K562 (cell line): ENCODE measurements around the gene SH3GL3. TPM values are rescaled to one million over a fixed set of nuclear protein-coding genes. Genes with fewer than 3 reads are reported as not detected.

Experiments used
- ATAC-seq: fragments of 200-7000 bp; cut with Tn5 transposase; 3 replicates; pipeline ENCODE4 v1.9.1; 2020; ENCODE audit warnings: moderate library complexity
- BruUV-seq: library from RNA; stranded (reverse); fragments of 400-500 nt; replicated peaks from 2 replicates; lab custom pipeline; 2021; lab: Mats Ljungman, UMichigan
- CTCF ChIA-PET: fragments of 300-600 bp; formaldehyde crosslinking; extraction: SDS; loops from one replicate; lab custom pipeline; 2021; ENCODE audit warnings: low intra/inter-chr PET ratio; lab: Yijun Ruan, JAX
- POLR2A ChIA-PET: fragments of 300-600, 350-650 bp; sonication (Branson Sonifier 250); formaldehyde crosslinking; extraction: SDS; loops from one replicate; lab custom pipeline; 2021; ENCODE audit warnings: antibody characterized with exemption, inconsistent platforms; lab: Yijun Ruan, JAX
- DNase-seq, 4 experiments: peaks; one replicate each; pipeline versions ENCODE4 v3.0.0 to v3.0.0-alpha.2; 2011 to 2018; ENCODE audit warnings: low spot score in 3 of 4, mixed read lengths in 3 of 4; ENCODE audit errors: extremely low read depth in 1 of 4
- FAIRE-seq: peaks from 2 replicates; lab custom pipeline; 2011; peaks lifted over from hg19 to GRCh38; lab: Jason Lieb, UNC
- H2AFZ ChIP-seq: 2 replicates; pipeline ENCODE4 v1.6.0; 2011; ENCODE audit warnings: low read depth, low read length, control low read depth, inconsistent platforms
- H3K27ac ChIP-seq: fragments of 200-600 bp; 3 replicates; pipeline ENCODE4 v1.8.0; 2011; ENCODE audit warnings: low read depth, mild to moderate bottlenecking, control low read depth, inconsistent platforms, low read length, moderate library complexity, mixed read lengths; ENCODE audit errors: extremely low read depth
- H3K27me3 ChIP-seq, 2 experiments: fragments of 300-600 bp in 1 of 2; 2 replicates in 1 of 2; 3 replicates in 1 of 2; pipeline versions ENCODE4 v1.6.0 to v1.8.0; 2011; ENCODE audit warnings: inconsistent platforms in 2 of 2, low read length in 2 of 2, mild to moderate bottlenecking in 1 of 2, mixed read lengths in 1 of 2, moderate library complexity in 1 of 2; ENCODE audit not compliant: control insufficient read depth in 2 of 2, insufficient read depth in 2 of 2
- H3K36me3 ChIP-seq: fragments of 300-600 bp; 3 replicates; pipeline ENCODE4 v1.8.0; 2011; ENCODE audit warnings: mild to moderate bottlenecking, low read length, inconsistent platforms; ENCODE audit not compliant: control insufficient read depth, insufficient read depth
- H3K4me1 ChIP-seq, 2 experiments: fragments of 200-600 bp in 1 of 2; replicated peaks in 1 of 2; 2 replicates in 1 of 2; 3 replicates in 1 of 2; pipeline versions ENCODE4 v1.5.1 to v1.8.0; 2011; ENCODE audit warnings: inconsistent platforms in 2 of 2, low read length in 2 of 2, mild to moderate bottlenecking in 1 of 2, mixed read lengths in 1 of 2, moderate library complexity in 1 of 2; ENCODE audit not compliant: control insufficient read depth in 2 of 2, insufficient read depth in 2 of 2
- H3K4me2 ChIP-seq: 2 replicates; pipeline ENCODE4 v1.6.1; 2011; ENCODE audit warnings: low read length, control low read depth, inconsistent platforms, mixed read lengths; ENCODE audit not compliant: insufficient read depth
- H3K4me3 ChIP-seq: fragments of 200-600 bp; sonication (generic), shearing (Covaris generic); 2 replicates; pipeline ENCODE4 v1.5.1; 2016; ENCODE audit warnings: control low read depth, inconsistent platforms
- H3K79me2 ChIP-seq: fragments of 200-600 bp; 3 replicates; pipeline ENCODE4 v1.8.0; 2011; ENCODE audit warnings: low read length, inconsistent platforms; ENCODE audit not compliant: control insufficient read depth, insufficient read depth
- H3K9ac ChIP-seq, 2 experiments: 2 replicates each; pipeline versions ENCODE4 v1.6.0 to v1.6.1; 2011; ENCODE audit warnings: low read depth in 2 of 2, low read length in 2 of 2, control low read depth in 1 of 2, inconsistent platforms in 1 of 2, mild to moderate bottlenecking in 1 of 2, mixed read lengths in 1 of 2; ENCODE audit not compliant: insufficient read depth in 1 of 2
- H3K9me1 ChIP-seq: one replicate; pipeline ENCODE4 v1.6.0; 2011; ENCODE audit warnings: inconsistent platforms, mild to moderate bottlenecking, low read length, moderate library complexity; ENCODE audit not compliant: control insufficient read depth, insufficient read depth
- H3K9me3 ChIP-seq: replicated peaks from 2 replicates; pipeline ENCODE4 v1.5.1; 2011; ENCODE audit warnings: low read depth, low read length, inconsistent platforms; ENCODE audit not compliant: control insufficient read depth, insufficient read depth
- H4K20me1 ChIP-seq: replicated peaks from 2 replicates; pipeline ENCODE4 v1.6.1; 2011; ENCODE audit warnings: low read length, inconsistent platforms, mixed read lengths; ENCODE audit not compliant: control insufficient read depth, insufficient read depth
- C11orf30 ChIP-seq: fragments of 450-650 bp; IDR thresholded peaks from 2 replicates; pipeline ENCODE4 v1.6.1; 2016; ENCODE audit warnings: low read depth, mild to moderate bottlenecking
- CBFA2T3 ChIP-seq: fragments of 450-650 bp; IDR thresholded peaks from 2 replicates; pipeline ENCODE4 v1.6.1; 2017
- ETV1 ChIP-seq: fragments of 450-650 bp; conservative IDR thresholded peaks from 2 replicates; pipeline ENCODE4 v1.6.1; 2016; ENCODE audit warnings: missing genetic modification characterization, control low read depth, low read depth, missing compliant biosample characterization
- FOXK2 ChIP-seq, 2 experiments: fragments of 450-650 bp; IDR thresholded peaks in 1 of 2; conservative IDR thresholded peaks in 1 of 2; 2 replicates each; pipeline ENCODE4 v1.6.1; 2016; ENCODE audit warnings: low read depth in 2 of 2, mild to moderate bottlenecking in 1 of 2
- FOXP1 ChIP-seq: sonication (generic); formaldehyde crosslinking; IDR thresholded peaks from 2 replicates; pipeline ENCODE4 v1.8.0; 2022; ENCODE audit warnings: mild to moderate bottlenecking, missing genetic modification reagents
- KAT7 ChIP-seq: sonication (generic); formaldehyde crosslinking; IDR thresholded peaks from 2 replicates; pipeline ENCODE4 v1.8.0; 2022; ENCODE audit warnings: missing genetic modification reagents, mild to moderate bottlenecking, borderline replicate concordance
- NFE2L1 ChIP-seq: fragments of 450-650 bp; IDR thresholded peaks from 2 replicates; pipeline ENCODE4 v1.6.1; 2016; ENCODE audit warnings: missing genetic modification characterization, low read depth, mild to moderate bottlenecking, missing compliant biosample characterization, moderate library complexity, borderline replicate concordance
- RHOXF2B ChIP-seq: fragments of 250-450 bp; sonication (Bioruptor Pico); conservative IDR thresholded peaks from 2 replicates; pipeline ENCODE4 v1.5.1; 2021
- SRF ChIP-seq, 2 experiments: fragments of 250-450, 450-650 bp in 1 of 2; sonication (Bioruptor Pico) in 1 of 2; sonication (generic) in 1 of 2; formaldehyde crosslinking; IDR thresholded peaks; 2 replicates each; pipeline versions ENCODE4 v1.5.0 to v1.5.1; 2020 to 2022; ENCODE audit warnings: mild to moderate bottlenecking in 1 of 2, missing genetic modification reagents in 1 of 2
- TRIM24 ChIP-seq, 2 experiments: fragments of 450-650 bp; IDR thresholded peaks; 2 replicates each; pipeline ENCODE4 v1.6.1; 2016
- ZBTB1 ChIP-seq: sonication (generic); formaldehyde crosslinking; IDR thresholded peaks from 2 replicates; pipeline ENCODE4 v1.8.1; 2023; ENCODE audit warnings: missing genetic modification reagents, low read depth, mild to moderate bottlenecking, borderline replicate concordance
- ZBTB7A ChIP-seq: IDR thresholded peaks from 2 replicates; pipeline ENCODE4 v1.6.1; 2011; ENCODE audit warnings: low read depth, mild to moderate bottlenecking, low read length, moderate library complexity, borderline replicate concordance; ENCODE audit not compliant: control insufficient read depth
- ZC3H8 ChIP-seq: fragments of 450-650 bp; IDR thresholded peaks from 2 replicates; pipeline ENCODE4 v1.6.1; 2017
- ZNF274 ChIP-seq: IDR thresholded peaks from 2 replicates; pipeline ENCODE4 v1.6.1; 2011; ENCODE audit warnings: low read depth, mild to moderate bottlenecking, low read length, moderate library complexity, borderline replicate concordance
- ZNF316 ChIP-seq: fragments of 450-650 bp; IDR thresholded peaks from 2 replicates; pipeline ENCODE4 v1.6.1; 2016
- ZNF324 ChIP-seq: fragments of 250-450 bp; sonication (Bioruptor Pico); IDR thresholded peaks from 2 replicates; pipeline ENCODE4 v1.4.0; 2020; ENCODE audit warnings: mild to moderate bottlenecking
- ZNF41 ChIP-seq: fragments of 250-450 bp; sonication (Bioruptor Pico); conservative IDR thresholded peaks from 2 replicates; pipeline ENCODE4 v1.4.0; 2020; ENCODE audit warnings: mild to moderate bottlenecking
- ZNF507 ChIP-seq: conservative IDR thresholded peaks from 2 replicates; pipeline ENCODE4 v1.6.1; 2017; ENCODE audit warnings: missing genetic modification characterization, missing compliant biosample characterization
- ZNF695 ChIP-seq: fragments of 450-650 bp; formaldehyde crosslinking; IDR thresholded peaks from 2 replicates; pipeline ENCODE4 v1.4.0; 2020; ENCODE audit warnings: mild to moderate bottlenecking, moderate library complexity
- in situ Hi-C: fragments of 300-500 bp; cut with MboI; formaldehyde crosslinking; loops from 4 replicates; pipeline ENCODE4 v1.15.0; 2018; ENCODE audit warnings: inconsistent platforms, mixed read lengths
- intact Hi-C: fragments of 100-400 bp; cut with micrococcal nuclease; formaldehyde crosslinking; loops from 2 replicates; pipeline ENCODE4 v1.14.2; 2022
- polyA plus RNA-seq, 8 experiments: library from polyadenylated mRNA; depleted of rRNA in 4 of 8; stranded (reverse) in 5 of 8; unstranded in 3 of 8; fragments of >200 nt; fragmentation: Nextera tagmentation in 2 of 8; fragmentation: Illumina TruSeq in 1 of 8; extraction: Ambion mirVana in 2 of 8; extraction: Trizol in 1 of 8; gene quantifications; 2 replicates each; pipeline versions ENCODE4 v1.2.1 to v1.2.3, GENCODE V29; 2011 to 2014; ENCODE audit warnings: inconsistent platforms in 1 of 8, missing spikeins in 1 of 8
- total RNA-seq, 7 experiments: library from RNA; depleted of rRNA in 6 of 7; stranded (reverse); fragments of >200 nt in 6 of 7; fragmentation: Illumina TruSeq in 2 of 7; extraction: Trizol in 2 of 7; gene quantifications; 2 replicates each; pipeline versions ENCODE4 v1.2.1 to v1.2.3, GENCODE V29; 2011 to 2021; ENCODE audit warnings: low replicate concordance in 1 of 7
- TF ChIP-seq, protein P1 (sequence below): fragments of 450-650 bp; IDR thresholded peaks from 2 replicates; pipeline ENCODE4 v1.6.1; 2016; ENCODE audit warnings: borderline replicate concordance
- TF ChIP-seq, protein P2 (sequence below): fragments of 450-650 bp; formaldehyde crosslinking; conservative IDR thresholded peaks from 2 replicates; pipeline ENCODE4 v1.4.0; 2022; ENCODE audit warnings: mild to moderate bottlenecking, missing genetic modification characterization
- TF ChIP-seq, protein P3 (sequence below): fragments of 450-650 bp; formaldehyde crosslinking; IDR thresholded peaks from 2 replicates; pipeline ENCODE4 v1.4.0; 2020; ENCODE audit warnings: mild to moderate bottlenecking

SH3GL3 gene
- total and polyA plus RNA-seq, 9 of the 15 experiments (the other 6 are each of a cell fraction or from before 2014, with no cell fraction given), result 3.9 to 16.0 (median 9.7) TPM

DNA sequence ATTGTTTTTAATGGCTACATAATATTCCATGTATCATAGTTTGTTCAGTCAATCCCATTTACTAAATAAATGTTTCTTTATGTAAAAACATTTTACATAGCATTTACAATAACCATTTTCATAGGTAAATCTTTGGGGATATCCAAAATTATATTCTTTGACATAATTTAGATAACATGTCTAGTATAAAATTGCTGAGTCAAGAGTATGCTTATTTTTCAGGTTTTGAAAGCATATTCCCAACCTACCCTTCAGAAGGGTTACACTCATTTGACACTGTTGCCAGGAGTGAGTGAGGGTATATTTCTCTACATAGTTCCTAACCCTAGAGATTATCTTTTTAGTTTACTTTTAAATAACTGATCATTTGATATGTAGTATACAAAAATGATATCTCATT is 122.2 kb downstream of the SH3GL3 start:
- no peaks in the 10 kb centered on the region for H3K79me2 ChIP-seq
- no peaks in the 10 kb centered on the region for H3K9me3 ChIP-seq
- BruUV-seq, result no TSS peak
- in situ Hi-C loops, result no loop called here
- no peak overlapping the region for H3K9ac ChIP-seq
- intact Hi-C loops, result loop anchor here (10.0 kb wide), 1 partner anchor 455 kb away; no protein-coding TSS in a partner anchor
- no peak overlapping the region for H3K27ac ChIP-seq
- FAIRE-seq, result no peak
- H2AFZ ChIP-seq, result no peak overlapping the region
- H4K20me1 ChIP-seq, result peaks cover 3% of the 10 kb centered on the region; the same call in 1 of the 2 replicates
- no peaks in the 10 kb centered on the region for H3K36me3 ChIP-seq
- no peak overlapping the region for H3K4me2 ChIP-seq
- no peak for ATAC-seq
- H3K4me3 ChIP-seq, result no peak overlapping the region
- ChIA-PET CTCF (interaction anchor here (1.5 kb wide), 1 partner anchor 131 kb away, joined by 4 read pairs; no protein-coding TSS in a partner anchor), POLR2A (no interaction called here)
- DNase-seq, result no peak
- H3K4me1 ChIP-seq, result no peaks in the 10 kb centered on the region
- H3K27me3 ChIP-seq, result no peaks in the 10 kb centered on the region
- H3K9me1 ChIP-seq, result no peaks in the 10 kb centered on the region
- TF ChIP-seq ZBTB1 (CRISPR knock-in tag), result no peak
- no peak for TF ChIP-seq ZNF41 (CRISPR knock-in tag)
- no peak for TF ChIP-seq ZNF324 (CRISPR knock-in tag)
- TF ChIP-seq SRF (CRISPR knock-in tag; IDR thresholded peaks at IDR 0.05), result no peak
- TF ChIP-seq, protein P1, sequence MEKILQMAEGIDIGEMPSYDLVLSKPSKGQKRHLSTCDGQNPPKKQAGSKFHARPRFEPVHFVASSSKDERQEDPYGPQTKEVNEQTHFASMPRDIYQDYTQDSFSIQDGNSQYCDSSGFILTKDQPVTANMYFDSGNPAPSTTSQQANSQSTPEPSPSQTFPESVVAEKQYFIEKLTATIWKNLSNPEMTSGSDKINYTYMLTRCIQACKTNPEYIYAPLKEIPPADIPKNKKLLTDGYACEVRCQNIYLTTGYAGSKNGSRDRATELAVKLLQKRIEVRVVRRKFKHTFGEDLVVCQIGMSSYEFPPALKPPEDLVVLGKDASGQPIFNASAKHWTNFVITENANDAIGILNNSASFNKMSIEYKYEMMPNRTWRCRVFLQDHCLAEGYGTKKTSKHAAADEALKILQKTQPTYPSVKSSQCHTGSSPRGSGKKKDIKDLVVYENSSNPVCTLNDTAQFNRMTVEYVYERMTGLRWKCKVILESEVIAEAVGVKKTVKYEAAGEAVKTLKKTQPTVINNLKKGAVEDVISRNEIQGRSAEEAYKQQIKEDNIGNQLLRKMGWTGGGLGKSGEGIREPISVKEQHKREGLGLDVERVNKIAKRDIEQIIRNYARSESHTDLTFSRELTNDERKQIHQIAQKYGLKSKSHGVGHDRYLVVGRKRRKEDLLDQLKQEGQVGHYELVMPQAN, result no peak
- no peak for TF ChIP-seq CBFA2T3
- TF ChIP-seq ETV1 (tag), result no peak
- no peak for TF ChIP-seq RHOXF2B (CRISPR knock-in tag)
- no peak for TF ChIP-seq FOXP1 (CRISPR knock-in tag)
- TF ChIP-seq ZNF316, result peak; percentile 72
- TF ChIP-seq ZC3H8, result no peak
- no peak for TF ChIP-seq FOXK2 (conservative IDR thresholded peaks at IDR 0.05 in 1 of 2, IDR thresholded peaks at IDR 0.05 in 1 of 2; ENCODE audit: low read depth in 2 of 2)
- TF ChIP-seq ZNF507 (tag), result no peak
- no peak for TF ChIP-seq ZNF695 (CRISPR knock-in tag)
- no peak for TF ChIP-seq ZBTB7A
- TF ChIP-seq C11orf30, result peak; percentile 28; the same call in 1 of the 2 replicates
- TF ChIP-seq NFE2L1 (tag), result no peak
- TF ChIP-seq ZNF274, result no peak
- TF ChIP-seq, protein P2, sequence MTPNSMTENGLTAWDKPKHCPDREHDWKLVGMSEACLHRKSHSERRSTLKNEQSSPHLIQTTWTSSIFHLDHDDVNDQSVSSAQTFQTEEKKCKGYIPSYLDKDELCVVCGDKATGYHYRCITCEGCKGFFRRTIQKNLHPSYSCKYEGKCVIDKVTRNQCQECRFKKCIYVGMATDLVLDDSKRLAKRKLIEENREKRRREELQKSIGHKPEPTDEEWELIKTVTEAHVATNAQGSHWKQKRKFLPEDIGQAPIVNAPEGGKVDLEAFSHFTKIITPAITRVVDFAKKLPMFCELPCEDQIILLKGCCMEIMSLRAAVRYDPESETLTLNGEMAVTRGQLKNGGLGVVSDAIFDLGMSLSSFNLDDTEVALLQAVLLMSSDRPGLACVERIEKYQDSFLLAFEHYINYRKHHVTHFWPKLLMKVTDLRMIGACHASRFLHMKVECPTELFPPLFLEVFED (CRISPR knock-in tag), result no peak
- TF ChIP-seq, protein P3, sequence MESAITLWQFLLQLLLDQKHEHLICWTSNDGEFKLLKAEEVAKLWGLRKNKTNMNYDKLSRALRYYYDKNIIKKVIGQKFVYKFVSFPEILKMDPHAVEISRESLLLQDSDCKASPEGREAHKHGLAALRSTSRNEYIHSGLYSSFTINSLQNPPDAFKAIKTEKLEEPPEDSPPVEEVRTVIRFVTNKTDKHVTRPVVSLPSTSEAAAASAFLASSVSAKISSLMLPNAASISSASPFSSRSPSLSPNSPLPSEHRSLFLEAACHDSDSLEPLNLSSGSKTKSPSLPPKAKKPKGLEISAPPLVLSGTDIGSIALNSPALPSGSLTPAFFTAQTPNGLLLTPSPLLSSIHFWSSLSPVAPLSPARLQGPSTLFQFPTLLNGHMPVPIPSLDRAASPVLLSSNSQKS (CRISPR knock-in tag), result no peak
- TF ChIP-seq TRIM24 (IDR thresholded peaks at IDR 0.05), result no peak
- no peak for TF ChIP-seq KAT7 (CRISPR knock-in tag)
